ENCODE data around the gene ZNF264.
"Not testable (repeated sequence)": the region's sequence is repeated elsewhere in the genome, so short reads cannot be mapped to it uniquely, and the experiment has no call there.

- TF ChIP-seq, protein P1, sequence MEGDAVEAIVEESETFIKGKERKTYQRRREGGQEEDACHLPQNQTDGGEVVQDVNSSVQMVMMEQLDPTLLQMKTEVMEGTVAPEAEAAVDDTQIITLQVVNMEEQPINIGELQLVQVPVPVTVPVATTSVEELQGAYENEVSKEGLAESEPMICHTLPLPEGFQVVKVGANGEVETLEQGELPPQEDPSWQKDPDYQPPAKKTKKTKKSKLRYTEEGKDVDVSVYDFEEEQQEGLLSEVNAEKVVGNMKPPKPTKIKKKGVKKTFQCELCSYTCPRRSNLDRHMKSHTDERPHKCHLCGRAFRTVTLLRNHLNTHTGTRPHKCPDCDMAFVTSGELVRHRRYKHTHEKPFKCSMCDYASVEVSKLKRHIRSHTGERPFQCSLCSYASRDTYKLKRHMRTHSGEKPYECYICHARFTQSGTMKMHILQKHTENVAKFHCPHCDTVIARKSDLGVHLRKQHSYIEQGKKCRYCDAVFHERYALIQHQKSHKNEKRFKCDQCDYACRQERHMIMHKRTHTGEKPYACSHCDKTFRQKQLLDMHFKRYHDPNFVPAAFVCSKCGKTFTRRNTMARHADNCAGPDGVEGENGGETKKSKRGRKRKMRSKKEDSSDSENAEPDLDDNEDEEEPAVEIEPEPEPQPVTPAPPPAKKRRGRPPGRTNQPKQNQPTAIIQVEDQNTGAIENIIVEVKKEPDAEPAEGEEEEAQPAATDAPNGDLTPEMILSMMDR (IDR thresholded peaks at IDR 0.05), result not testable (repeated sequence)
- not testable (repeated sequence) for TF ChIP-seq EZH2 (IDR thresholded peaks at IDR 0.05; ENCODE audit: borderline replicate concordance, insufficient read depth, low read depth, low read length, poor library complexity, severe bottlenecking)
Observed at GRCh38 chr19:57197874-57198273, 6.6 kb downstream of the ZNF264 start.

Measured in B cell (primary cell).